Measurements from ENCODE around the gene BHLHE23.
"Not testable (repeated sequence)": the region's sequence is repeated elsewhere in the genome, so short reads cannot be mapped to it uniquely, and the experiment has no call there.

BHLHE23 gene

DNA sequence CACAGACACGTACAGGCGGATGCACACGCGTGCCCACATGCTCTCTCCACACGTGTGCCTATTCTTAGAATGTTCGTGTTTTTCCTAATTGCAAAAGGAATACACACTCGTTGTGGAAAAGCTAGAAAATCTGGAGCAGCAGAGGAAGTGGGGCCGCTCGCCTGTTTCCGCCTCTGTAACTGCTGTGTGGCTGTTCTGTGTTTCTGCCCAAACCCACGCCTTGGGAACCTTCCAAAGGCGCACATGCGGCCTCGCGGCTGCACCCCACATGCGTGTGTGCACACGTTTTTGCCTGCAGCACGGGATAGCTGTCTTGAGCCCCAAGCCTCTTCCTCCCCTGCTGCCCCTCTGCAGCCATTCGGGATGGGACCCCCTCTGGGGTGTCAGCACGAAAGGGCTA is 42.1 kb downstream of the BHLHE23 start:
- in situ Hi-C loops (cut with HindIII; ENCODE audit: low sequenced_read_pairs) = no loop called here

DNA sequence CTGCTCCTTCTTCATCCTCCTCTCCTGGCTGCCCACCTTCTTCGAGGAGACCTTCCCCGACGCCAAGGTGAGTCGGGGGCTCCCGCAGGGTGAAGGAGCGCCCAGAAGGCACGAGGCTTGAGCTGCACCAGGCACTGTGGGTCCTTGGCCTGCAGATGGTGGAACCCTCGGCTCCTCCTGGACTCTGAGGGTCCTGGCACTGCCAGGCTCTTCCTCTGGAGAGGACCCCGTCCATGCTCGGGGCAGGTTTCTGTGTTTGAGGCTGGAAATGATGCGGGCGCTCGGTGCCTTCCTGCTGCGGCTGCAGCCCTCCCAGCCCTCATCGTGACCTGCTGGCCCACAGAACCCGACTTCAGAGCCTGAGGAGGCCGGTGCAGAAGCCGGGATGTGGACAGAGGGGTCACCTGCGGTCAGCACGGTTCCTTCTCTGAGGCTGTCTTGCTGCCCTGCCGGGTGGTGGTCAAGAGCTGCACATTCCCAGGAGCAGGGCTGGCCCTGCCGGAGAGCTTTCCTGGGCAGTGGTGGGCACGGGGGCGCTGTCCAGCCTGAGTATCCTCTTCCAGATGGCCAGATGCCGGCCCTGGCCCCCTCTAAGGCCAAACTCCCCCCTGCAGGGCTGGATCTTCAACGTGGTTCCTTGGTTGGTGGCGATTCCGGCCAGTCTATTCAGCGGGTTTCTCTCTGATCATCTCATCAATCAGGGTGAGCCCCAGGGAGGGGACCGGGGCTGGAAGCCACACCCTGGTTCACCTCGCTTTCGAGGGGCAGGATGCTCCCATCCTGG is 43.0 kb downstream of the BHLHE23 start:
- in situ Hi-C loops (cut with HindIII; ENCODE audit: low sequenced_read_pairs) = no loop called here

DNA sequence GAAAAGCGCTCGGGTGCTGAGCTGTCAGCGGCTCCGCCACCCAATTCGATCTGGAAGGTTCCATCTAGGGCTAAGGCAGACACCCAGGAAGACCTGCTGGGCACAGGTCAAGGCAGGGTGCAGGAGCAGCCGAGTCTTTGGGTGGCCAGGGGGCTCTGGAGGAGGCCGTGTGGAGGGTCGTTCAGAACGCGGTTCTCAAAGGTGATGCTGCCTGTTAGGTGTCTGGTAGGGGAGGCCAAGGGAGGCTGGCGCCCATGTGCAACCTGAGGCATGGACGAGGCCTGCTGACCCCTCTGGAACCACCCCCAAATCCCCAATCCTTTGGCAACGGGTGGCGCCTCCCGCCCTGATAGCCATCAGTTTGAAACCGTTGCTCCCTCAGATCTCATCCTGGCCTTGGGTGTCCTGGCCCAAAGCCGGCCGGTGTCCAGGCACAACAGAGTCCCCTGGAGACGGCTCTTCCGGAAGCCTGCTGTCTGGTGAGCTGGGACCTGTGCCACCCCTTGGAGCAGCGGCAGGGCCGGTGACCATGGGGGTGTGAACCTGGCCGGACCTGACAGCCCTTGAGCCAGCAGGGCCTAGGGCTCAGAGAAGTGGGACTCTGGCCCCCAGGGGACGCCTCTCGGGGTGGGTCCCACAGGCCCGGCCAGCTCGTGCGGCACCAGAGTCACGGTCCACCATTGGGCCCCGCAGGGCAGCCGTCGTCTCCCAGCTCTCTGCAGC is 43.7 kb downstream of the BHLHE23 start:
- in situ Hi-C loops (cut with HindIII; ENCODE audit: low sequenced_read_pairs) = no loop called here

DNA sequence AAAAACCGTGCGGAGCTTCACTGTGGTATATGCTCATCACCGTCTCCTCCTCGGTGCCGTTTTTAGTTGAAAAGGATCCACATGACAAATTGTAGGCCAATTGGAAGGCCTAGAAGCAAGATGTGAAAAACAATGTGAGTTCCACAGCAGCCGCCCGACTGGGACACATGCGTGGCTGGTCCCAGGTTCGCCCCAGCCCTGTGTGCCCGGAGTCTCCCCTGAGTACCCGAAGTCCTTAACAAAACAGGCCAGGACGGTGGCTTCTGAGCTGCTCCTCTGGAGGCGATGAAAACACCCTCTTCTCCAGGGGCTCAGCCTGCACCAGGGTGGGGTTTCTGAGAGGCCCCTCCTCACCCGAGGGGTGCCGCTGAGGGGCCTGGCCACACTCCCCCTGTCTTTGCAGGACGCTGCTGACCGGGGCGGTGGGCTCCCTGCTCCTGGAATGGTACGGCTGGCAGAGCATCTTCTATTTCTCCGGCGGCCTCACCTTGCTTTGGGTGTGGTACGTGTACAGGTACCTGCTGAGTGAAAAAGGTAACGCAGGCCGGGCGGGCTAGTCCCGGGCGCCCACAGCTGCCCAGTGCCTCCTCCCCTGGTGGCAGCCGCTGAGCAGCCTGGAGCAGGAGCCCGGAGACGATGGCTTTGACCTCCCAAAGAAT is 44.4 kb downstream of the BHLHE23 start:
- in situ Hi-C loops (cut with HindIII; ENCODE audit: low sequenced_read_pairs) = no loop called here

DNA sequence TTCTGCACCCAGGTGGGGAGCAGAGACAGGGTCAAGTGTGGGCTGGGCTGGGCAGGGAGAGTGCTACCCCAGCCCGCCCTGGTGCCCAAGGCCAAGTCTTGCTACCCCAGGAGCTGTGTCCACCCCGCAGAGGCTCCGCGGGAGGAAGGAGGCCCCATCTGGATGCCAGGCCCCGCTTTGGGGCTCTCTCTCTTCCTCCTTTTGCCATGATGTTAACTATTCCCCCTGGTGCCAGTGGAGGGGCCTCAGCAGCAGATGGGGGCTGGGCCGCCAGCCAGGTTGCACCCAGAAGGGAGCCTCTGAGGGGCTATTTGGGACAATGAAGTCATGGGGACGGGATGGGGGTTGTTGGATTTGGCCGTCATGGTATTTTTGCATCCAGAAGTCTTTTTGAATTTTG is 45.0 kb downstream of the BHLHE23 start:
- in situ Hi-C loops (cut with HindIII; ENCODE audit: low sequenced_read_pairs) = no loop called here

DNA sequence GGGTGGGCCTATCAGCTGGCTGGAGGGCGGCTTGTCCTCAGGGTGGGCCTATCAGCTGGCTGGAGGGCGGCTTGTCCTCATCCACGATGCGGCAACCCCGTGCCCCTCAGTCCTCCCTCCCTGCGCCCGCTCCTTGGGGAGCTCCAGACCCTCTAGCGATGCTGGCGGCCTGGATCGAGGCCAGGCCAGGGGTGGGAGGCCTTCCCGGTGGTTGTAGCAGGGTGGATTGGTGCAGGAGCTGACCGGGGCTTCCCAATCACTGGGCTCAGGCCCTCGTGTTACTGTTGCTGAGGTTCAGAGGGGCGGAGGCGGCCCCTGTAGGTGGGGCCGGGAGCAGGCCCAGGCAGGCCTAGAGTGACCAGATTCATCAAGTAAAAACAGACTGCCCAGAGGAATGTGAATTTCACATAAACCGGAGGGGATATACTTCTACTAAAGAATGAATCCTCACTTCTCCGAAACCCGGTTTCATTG is 45.4 kb downstream of the BHLHE23 start:
- in situ Hi-C loops (cut with HindIII; ENCODE audit: low sequenced_read_pairs) = no loop called here

DNA sequence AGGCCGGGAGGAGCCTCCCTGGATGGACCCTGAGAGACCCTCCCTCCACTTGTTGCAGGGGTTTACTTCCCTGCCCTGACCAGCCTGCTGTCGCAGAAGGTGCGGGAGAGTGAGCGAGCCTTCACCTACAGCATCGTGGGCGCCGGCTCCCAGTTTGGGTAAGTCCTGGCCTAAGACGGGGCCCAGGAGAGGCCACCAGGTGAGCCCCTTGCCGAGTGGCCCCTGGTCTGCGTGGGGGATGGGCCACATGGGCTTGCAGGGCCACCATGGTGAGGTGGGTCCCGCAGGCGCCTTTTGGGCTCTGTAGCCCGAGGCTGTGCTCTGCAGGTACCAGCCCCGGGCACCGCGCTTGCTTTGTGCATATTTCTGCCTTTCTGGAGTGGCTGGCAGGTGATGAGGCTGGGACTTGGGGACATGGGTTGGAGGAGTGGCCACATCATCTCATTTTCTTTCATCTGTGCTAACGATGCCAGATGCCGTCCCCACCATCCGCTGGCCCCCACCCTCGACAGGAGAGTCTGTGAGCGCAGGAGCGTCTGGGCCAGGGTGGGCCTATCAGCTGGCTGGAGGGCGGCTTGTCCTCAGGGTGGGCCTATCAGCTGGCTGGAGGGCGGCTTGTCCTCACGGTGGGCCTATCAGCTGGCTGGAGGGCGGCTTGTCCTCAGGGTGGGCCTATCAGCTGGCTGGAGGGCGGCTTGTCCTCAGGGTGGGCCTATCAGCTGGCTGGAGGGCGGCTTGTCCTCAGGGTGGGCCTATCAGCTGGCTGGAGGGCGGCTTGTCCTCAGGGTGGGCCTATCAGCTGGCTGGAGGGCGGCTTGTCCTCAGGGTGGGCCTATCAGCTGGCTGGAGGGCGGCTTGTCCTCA is 46.1 kb downstream of the BHLHE23 start:
- in situ Hi-C loops (cut with HindIII; ENCODE audit: low sequenced_read_pairs) = not testable (repeated sequence)

DNA sequence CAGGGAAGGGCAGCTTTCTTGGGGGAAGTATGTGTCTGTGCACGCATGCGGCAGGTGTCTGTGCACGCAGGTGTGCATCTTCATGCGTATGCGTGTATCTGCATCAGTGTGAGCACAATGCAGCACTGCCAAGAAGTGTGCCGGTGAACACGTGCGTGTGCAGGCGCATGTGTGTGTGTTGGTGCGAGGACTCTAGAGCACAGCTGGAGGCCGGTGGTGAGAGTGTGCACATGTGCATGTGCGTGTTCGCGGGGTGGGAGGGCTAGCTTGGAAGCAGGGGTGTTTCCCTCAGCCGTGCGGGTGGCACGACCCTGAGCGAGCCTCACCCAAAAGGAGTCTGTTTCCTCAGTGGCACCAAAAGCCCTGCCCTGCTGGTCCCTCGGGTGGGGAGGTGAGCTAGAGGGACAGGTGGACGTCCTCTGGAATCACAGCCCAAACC is 46.7 kb downstream of the BHLHE23 start:
- in situ Hi-C loops (cut with HindIII; ENCODE audit: low sequenced_read_pairs) = no loop called here

DNA sequence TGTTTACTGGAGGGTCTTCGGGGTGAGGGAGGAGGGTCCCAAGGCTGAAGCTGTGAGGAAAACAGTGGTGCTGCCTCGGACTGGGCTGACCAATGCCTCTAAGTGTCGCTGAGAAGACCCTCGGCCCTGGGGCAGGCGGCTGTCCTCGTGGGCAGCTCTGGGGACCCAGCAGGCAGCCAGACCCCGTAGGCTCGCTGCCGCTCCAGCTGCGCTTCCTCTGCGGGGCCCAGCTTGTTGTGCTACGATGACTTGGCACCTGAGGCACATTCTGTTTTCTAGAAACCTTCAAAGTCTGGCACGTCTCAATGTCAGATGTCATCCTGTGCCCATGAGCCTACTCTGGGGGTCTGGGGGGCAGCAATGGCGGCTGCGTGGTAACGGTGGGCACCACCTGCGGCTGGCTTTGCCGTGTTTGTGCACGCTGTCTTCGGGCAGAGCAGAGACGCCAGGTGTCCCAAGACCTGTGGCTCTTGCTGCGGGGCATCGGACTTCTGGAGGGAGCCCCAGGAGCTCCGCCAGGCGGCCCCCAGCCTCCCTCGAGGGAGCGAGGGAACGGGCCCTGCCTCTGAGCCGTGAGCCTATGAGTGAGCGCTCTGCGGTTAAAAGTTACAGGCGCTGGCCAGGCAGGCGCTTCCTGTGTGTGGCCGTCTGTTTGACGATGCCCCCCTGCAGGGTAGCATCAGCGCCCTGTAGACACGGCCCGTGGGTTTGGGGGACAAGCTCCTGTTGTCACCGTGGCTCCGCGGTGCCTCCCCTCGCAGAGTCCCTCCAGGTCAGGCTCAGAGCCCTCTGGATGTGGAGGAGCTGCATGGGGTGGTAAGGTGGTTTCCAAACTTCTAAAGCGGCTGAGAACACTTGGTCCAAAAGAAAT is 47.4 kb downstream of the BHLHE23 start:
- in situ Hi-C loops (cut with HindIII; ENCODE audit: low sequenced_read_pairs) = no loop called here

DNA sequence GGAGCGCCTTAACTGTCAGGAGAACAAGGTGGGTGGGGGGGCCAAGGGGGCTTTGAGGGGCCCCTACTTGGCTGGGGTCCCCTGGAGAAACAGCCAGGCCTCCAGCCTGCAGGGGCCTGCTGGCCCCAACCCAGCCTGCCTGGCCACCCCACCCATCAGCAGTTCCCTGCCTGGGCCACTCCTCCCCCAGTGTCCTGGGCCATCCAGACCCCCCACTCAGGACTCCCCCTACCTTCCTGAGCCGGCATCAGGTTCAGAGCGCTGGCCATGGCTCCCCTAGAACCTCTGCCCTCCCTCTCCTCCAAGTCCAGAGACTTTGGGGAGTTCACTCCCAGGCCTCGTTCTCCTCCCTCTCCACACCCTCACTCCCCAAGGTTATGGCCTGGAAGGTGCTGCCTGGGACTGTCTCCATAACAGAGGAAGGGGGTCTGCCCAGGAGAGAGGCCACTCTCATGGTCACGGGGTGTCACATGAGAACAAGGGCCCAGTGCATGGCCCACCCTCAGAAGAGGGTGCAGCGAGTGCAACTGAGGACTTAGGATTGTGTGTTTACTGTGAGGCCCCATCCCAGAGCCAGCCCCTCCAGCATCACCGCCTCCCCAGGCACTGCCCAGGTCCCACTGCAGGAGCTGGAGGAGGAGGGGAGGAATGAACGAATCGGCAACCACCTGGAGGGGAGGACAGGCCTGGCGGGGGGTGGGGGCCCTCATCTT is 48.2 kb downstream of the BHLHE23 start:
- in situ Hi-C loops (cut with HindIII; ENCODE audit: low sequenced_read_pairs) = no loop called here

DNA sequence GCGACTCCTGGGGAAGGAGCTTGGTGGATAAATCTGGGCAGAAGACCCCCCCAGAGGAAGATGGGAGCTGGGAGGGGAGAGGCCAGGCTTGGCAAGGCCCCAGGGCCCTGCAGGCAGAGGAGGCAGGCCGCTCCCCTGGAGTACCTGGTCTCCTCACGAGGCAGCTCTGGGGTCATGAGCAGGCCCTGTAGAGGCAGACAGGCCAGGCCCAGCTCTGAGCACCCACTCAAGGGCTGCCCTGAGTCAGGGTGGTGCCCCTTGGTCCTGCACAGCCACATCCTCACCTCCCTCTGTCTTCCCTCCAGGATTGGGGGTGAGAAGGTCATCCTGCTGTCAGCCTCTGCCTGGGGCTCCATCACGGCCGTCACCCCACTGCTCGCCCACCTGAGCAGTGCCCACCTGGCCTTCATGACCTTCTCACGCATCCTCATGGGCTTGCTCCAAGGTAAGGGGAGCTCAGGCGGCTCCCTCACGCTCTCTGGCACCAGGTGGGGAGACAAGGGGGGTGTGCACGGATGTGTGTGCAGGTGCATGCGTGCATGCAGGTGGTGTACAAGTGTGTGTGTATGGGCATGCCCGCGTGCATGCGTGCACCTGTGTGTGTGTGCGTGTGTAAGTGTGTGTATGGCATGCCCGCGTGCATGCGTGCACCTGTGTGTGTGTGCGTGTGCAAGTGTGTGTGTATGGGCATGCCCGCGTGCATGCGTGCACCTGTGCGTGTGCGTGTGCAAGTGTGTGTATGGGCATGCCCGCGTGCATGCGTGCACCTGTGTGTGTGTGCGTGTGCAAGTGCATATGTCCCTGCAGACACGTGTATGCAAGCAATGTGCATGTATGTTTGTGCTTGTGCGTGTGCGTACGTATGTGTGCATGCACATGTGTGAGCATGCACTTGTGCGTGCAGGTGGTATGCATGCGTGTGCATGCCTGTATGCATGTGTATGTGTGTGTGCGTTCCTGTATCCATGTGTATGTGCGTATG is 49.3 kb downstream of the BHLHE23 start:
- in situ Hi-C loops (cut with HindIII; ENCODE audit: low sequenced_read_pairs) = no loop called here

DNA sequence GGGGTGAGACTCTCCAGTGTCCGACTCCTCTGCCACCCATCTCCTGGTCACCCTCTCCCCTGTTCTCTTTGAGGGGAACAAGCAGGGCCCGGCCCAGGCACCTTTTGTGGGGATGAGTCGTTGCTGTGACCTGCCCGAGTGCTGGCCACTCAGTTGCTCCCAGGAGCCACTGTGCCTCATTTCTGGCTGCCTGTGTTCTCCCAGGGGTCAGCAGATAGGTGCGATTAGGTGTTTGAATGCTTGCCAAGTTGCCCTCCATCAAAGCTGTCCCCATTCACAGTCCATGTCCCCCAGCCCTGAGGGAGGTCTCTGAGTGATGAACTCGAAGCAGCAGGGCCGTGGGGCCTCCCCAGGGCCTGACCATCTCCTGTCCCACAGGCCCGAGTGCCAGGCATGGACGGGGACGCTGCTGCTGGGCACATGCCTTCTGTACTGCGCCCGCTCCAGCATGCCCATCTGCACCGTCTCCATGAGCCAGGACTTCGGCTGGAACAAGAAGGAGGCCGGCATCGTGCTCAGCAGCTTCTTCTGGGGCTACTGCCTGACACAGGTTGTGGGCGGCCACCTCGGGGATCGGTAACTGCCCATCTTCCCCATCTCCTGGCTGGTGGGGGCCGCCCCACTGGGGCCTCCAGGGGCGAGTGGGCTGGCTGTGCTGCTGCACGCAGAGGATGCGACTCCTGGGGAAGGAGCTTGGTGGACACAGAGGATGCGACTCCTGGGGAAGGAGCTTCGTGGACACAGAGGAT is 50.2 kb downstream of the BHLHE23 start:
- in situ Hi-C loops (cut with HindIII; ENCODE audit: low sequenced_read_pairs) = no loop called here
